ENCODE measurements around the gene IP6K1.

DNA sequence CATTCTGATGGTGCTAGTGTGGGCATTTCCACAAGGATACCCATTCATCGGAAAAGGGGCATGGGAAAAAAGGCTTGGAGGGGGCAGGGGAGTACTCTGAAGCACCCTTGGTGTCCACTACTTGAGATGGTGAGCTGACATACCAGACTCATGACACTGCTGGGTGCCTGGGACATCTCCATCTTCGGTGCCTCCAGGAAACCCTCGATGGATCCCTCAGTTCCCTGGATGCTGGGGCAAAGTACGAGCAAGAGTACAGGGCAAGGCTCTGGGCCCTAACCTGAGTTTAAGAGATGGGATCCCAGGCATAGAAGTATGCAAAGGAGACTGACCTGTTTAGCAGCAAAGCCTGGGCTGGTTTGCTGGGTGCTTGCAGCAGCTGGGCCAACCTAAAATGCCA lies 5.2 kb upstream of the IP6K1 start:
- no peak for TF ChIP-seq CTCF (optimal IDR thresholded peaks at IDR 0.05 in 1 of 3, IDR thresholded peaks at IDR 0.05 in 1 of 3, conservative IDR thresholded peaks at IDR 0.05 in 1 of 3; ENCODE audit: extremely low read depth in 1 of 3, insufficient read depth in 2 of 3, low read length in 3 of 3)
- TF ChIP-seq EZH2 (IDR thresholded peaks at IDR 0.05; ENCODE audit: low read length) = no peak
